Stimulated activated CD8-positive, alpha-beta memory T cell treated with anti-CD3 and anti-CD28 coated beads, Interleukin-7, amount 100 ng/mL, for 48 hours (primary cell): ENCODE measurements around the gene TSPO2.

Experiments
- DNase-seq, 2 donors: peaks; one replicate each; pipeline ENCODE4 v3.0.0-alpha.2; 2020; ENCODE audit warnings: low read depth in 1 of 2; ENCODE audit errors: extremely low read depth in 1 of 2

TSPO2 gene

DNA sequence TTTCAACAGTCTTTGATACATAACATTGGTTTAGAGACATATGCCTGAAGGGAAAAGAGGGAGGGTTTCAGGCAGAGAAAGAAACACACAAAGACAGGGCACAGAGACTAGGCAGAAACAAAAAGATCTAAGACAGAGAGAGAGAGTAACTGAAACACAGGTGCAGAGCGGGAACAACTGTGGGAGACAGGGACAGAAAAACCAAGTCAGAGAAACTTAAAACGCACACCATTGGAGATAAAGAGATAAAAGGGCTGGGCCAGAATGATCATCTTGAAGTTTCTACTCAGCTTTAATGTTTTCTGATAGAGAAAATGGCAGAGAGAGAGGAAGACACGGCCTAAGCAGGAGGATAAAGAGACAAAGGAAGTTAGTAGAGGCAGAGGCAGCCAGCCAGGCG is 15.0 kb upstream of the TSPO2 start:
- no peak for DNase-seq

DNA sequence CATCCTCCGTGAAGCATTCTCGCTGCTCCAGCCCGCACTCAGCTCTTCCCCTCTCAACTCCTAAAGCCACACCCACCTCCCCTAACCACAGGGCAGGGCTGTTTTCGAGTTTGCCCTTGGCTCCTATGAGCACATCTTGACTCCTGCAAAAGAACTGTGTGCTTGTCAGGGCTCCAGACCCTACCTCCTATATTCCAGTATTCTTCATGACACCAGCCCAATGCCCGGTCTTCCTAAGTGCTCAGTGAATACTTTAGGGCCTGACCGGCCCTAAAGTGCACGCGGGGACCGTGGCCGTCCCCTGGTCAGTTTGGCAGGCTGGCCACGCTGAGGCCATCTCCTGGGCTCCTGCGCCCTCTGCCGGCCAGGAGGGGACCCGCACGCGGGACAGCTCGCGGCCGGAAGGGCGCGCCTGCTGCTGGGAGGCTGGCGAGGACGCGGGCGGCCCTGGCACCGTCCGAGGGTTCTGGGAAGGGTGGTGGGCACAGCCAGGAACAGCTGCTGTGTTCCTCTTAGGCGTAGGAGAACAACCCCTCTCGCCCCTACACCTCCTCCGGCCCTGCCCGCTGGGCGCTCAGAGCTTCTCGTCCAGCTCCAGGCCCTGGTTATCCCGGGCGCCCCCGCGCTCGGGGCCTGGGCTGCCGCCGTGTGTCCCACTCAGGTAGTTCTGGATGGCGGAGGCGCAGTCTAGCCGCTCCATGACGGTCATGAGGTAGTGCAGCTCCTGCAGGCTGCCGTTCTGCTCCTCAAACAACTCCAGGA is 14.3 kb upstream of the TSPO2 start:
- DNase-seq = peak; percentile 44 to 47

DNA sequence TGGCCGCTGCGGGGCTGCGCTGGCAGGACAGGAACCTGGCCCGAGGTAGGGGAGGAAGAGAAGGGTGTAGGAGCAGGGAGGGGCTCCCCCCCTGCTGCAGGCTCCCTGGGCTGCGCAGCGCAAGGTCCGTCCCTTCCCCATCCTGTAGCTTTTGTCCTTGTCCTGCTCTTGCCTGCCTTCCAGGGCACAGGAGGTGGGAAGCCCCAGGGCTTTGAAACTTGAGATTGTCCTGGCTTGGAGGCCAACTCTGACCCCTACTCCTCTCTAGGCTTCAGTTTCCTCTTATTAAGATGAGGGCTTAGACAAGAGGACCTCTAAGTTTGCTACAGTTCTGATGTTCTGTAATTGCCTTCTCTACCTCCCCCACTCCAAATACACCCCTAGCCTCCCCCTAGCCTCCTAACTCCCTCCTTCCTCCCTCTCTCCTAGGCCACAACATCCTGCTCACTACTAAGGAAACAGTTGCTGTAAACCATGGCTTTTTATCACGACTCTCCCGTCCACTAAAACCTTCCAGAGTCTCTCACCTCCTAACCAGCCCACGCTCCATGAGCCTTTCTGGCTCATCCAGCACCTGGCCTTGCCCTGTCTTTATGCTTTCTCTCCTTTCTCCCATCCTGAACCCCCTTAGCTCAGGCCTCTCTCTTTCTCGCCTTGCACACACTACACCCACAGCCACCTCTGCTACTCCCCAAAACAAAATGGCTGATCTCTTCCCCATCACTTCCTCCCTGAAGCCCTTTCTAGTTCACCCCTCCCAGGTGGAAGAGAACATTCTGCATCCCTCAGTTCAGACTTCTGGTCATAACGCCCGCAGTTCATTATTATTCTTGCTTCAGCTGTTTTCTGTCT is 13.5 kb upstream of the TSPO2 start:
- no peak for DNase-seq

DNA sequence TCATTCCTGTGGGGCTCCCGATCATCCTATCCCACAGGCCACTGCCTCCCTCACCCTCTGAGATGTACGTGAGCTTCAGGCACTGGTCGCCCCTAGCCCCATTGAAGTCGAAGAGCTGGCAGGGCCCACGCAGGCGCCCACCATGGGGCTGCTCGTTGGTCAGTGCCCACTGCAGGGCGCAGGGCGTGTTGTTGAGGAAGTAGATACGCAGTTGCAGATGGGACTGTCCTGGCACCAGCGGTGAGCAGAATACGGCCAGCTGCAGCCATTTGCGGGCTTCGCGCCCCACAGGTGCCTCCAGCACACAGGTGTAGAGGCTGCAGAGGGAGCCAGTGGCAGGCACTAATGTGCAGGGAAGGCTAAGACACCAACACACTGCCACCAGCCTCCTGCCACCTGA is 9.4 kb upstream of the TSPO2 start:
- no peak for DNase-seq

DNA sequence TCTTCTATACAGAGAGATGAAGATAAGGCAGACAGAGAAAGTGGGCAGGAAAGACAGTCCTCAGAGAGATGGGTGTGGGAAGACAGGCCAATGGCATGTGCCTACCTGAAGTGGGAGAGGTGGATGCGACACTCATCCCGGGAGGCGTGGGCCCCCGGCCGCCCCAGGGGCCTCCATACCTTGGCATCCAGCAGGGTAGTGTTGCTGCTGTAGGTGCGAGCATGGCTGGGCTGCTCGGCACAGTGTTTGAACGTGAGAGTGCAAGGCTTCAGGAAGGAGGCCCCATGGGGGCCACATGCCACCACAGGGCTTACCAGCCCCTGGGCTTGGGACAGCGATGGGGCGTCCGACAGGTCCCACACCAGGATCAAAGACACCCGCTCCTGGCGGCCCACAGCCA is 8.5 kb upstream of the TSPO2 start:
- DNase-seq = no peak

- DNase-seq = no peak
Measured at GRCh38 chr6:41036186-41036585, 6.1 kb upstream of the TSPO2 start.

- DNase-seq = no peak
Measured at GRCh38 chr6:41036601-41037000, 5.7 kb upstream of the TSPO2 start.

- no peak for DNase-seq
Measured at GRCh38 chr6:41037107-41037900, 5.0 kb upstream of the TSPO2 start.

DNA sequence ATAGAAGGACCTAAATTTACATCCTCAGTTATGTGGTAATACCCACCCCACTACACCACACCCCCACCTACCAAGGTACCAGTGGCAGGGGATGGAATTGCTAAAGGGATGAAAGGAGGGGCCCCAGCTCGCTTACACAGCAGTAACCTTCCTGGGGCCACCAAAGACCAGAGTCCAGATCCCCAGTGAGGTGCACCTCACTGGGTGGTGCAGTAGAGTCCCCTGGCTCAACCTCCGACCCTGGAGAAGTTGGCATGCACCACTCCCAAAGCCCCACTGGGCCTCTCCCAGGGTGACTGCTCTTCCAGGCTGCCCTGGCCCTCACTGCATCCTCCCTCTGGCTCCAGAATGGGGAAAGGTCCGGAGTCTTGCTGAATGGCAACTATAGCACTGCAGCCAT is 4.1 kb upstream of the TSPO2 start:
- DNase-seq = no peak

DNA sequence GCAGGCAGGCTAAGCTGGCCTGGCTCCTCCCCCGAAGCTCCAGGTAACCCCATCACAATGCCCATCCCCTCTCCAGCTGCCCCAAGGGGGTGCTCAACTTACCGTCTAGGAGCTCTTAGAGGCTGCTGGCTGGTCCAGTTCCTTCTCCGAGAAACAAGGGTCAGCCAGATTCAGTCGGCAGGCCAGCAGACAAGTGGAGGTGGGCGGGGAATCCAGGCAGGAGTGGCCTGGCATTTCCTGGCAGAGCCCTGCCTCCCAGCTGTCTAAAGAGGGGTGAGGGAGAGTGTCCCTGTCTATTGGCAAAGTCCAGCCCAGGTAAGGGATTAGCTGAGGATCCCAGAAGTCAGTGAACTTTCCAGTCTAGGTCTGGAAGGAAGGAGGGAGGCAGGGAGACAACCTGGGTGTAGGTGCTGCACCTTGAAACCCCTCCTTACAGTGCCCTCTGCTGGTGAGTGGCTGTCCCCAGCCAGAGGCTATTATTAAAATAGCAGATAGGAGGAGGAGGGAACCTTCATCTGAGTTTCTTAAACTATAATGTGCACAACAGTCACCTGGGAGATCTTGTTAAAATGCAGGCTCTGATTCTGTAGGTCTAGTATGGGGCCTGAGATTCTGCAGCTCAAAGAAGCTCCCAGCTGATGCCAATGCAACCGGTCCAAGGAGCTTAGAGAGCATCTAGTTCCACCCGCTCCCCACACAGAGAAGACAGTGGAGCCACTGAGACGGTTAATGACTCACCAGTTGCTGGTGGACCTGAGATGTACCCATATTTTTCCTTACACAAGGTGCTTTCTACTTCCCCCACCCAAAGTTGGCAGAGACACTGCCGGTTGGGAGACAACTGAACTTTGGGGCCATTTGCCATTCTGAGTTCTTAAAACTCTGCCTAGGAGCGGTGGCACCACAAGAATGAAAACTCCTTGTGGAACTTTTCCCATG is 2.9 kb upstream of the TSPO2 start, which contains the start of gene UNC5CL:
Gene UNC5CL, minus strand, starts transcription at position 162 of the 939 bp plus-strand sequence. CDS start 4,147 bp downstream, outside the sequence.
- peak in 1 of 2 donors; percentile 26 for DNase-seq

DNA sequence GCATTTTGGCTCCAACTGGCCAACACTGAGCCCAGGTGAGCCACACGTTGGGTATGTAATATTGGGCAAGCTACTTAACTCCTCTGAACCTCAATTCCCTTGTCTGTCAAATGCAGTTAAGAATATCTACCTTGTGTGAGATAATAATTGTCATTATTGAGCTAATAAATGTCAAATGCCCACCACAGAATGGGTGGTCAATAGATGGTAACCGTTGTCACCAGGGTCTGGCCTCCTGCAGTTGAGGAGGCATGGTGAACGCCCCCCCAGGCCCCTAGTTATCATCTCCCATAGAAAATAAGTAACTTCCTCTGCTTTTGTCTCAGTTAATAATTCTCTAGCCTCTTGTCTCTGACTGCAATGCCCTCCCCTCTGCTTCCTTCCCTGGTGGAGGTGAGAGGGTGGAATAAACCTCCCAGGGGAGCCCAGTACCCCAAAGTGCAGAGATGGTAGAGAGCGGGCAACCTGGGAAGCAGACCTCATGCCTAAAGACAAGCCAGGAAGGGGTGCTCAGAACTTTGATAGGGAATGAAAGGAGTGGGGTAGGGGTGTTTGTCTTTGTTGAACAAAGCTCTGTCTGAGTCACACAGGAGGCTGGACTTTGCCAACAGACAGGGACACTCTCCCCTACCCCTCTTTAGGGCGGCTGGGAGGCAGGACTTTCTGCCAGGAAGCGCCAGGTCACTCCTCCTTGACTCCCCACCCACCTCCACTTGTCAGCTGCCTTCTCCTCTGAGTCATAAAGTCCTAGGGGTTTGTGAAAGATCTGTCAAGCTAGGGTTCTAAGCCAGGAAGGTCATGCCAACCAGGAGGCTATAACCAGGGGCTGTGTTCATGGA is 1.9 kb upstream of the TSPO2 start:
- DNase-seq = peak in 1 of 2 donors; percentile 5

GRCh38 chr6:41040940-41041536 is 1.2 kb upstream of the TSPO2 start:
- DNase-seq = no peak

- DNase-seq = no peak
Measured at GRCh38 chr6:41043151-41043550, 884 bp downstream of the TSPO2 start.

DNA sequence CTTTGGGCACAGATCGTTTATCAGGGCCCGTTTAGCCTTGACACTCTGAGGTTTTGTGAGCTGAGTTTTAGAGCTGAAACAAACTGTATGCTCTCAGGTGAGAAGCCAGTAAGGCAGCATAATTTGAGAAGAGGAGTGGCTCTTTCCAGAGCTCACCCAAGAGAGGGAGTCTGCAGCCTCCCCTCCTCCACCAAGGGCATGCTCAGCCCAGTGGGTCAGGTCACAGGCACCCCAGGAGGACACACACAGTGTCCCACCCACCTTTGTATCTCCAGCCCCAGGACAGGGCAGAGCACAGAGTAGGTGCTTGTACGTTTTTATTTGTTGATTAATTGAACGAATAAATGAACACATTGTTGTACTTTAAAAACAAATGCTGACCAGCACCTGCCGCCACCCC is 3.4 kb downstream of the TSPO2 start:
- no peak for DNase-seq

DNA sequence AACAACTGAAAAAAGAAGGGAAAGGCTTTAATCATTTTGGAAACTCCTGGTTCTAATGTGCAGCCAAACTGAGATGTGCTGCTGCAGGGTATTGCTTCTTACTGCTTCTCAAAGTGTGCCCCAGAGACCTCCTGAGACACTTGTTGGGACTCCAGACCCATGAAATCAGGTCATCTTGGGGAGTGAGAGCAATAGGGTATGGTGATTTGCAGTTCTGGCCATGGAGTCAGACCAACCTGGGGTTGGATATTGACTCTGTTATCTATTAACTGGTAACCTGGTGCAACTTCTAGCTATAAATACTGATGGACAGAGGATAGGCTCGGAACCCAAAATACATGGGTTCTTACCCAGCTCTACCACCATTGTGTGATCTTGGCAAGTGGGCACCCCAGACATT is 3.8 kb downstream of the TSPO2 start:
- DNase-seq = no peak

GRCh38 chr6:41047306-41047705 is 5.0 kb downstream of the TSPO2 start:
- no peak for DNase-seq

- no peak for DNase-seq
Measured at GRCh38 chr6:41047745-41048732, 5.8 kb downstream of the TSPO2 start.

DNA sequence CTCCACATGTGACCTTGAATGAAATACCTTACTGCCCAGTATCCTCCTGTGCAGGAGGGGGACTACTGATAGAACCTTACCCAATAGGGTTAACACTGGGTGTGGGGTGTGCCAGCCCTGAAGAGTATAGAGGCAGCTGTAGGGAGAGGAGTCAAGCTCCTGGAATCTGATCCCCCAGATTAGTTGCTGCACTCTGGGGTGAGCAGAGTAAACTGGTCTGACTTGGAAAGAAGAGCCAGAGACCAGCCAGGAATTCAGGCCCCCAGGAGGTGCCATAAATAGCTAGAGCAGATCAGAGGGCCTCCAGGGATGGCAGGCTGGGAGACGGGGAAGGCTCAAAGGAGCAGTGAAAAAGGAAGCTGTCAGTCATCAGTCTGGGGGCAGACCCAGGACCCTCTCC is 7.3 kb downstream of the TSPO2 start:
- no peak for DNase-seq
